Panc1 (cell line): ENCODE measurements around the gene EFL1. TPM values are rescaled to one million over a fixed set of nuclear protein-coding genes. Genes with fewer than 3 reads are reported as not detected.

Source experiments
- ATAC-seq: fragments of 200-7000 bp; cut with Tn5 transposase; 2 replicates; pipeline ENCODE4 v1.9.1; 2020; ENCODE audit warnings: mild to moderate bottlenecking, moderate library complexity
- BruUV-seq: library from RNA; stranded (reverse); fragments of 400-500 nt; replicated peaks from 2 replicates; lab custom pipeline; 2021; lab: Mats Ljungman, UMichigan
- CTCF ChIA-PET: fragments of 300-600 bp; sonication (Branson Sonifier 250); formaldehyde crosslinking; loops from one replicate; lab custom pipeline; 2022; ENCODE audit warnings: antibody characterized with exemption; lab: Charles Lee
- POLR2A ChIA-PET: fragments of 300-600 bp; sonication (Branson Sonifier 250); formaldehyde crosslinking; loops from one replicate; lab custom pipeline; 2022; ENCODE audit warnings: antibody characterized with exemption; lab: Charles Lee
- DNase-seq: peaks from one replicate; pipeline ENCODE4 v3.0.0-alpha.2; 2010; ENCODE audit warnings: low read depth, low spot score
- H3K27ac ChIP-seq: 2 replicates; pipeline ENCODE4 v1.5.1; 2011; ENCODE audit warnings: mild to moderate bottlenecking, low read length, inconsistent platforms
- H3K27me3 ChIP-seq: fragments of 200-500 bp; sonication (Bioruptor generic); 2 replicates; pipeline ENCODE4 v1.6.0; 2014; ENCODE audit warnings: low read length, inconsistent platforms; ENCODE audit not compliant: control insufficient read depth, insufficient read depth
- H3K36me3 ChIP-seq: fragments of 200-500 bp; sonication (Bioruptor generic); 2 replicates; pipeline ENCODE4 v1.5.1; 2014; ENCODE audit warnings: inconsistent platforms, mild to moderate bottlenecking, low read length, moderate library complexity; ENCODE audit not compliant: control insufficient read depth, insufficient read depth
- H3K4me1 ChIP-seq: 2 replicates; pipeline ENCODE4 v1.5.1; 2011; ENCODE audit warnings: inconsistent platforms, mild to moderate bottlenecking, low read length, moderate library complexity; ENCODE audit not compliant: control insufficient read depth, insufficient read depth
- H3K4me3 ChIP-seq, 2 experiments: 2 replicates each; pipeline ENCODE4 v1.5.1; 2011 to 2012; ENCODE audit warnings: low read depth in 2 of 2, low read length in 2 of 2, mild to moderate bottlenecking in 2 of 2, inconsistent platforms in 1 of 2, moderate library complexity in 1 of 2
- H3K9me3 ChIP-seq: fragments of 200-500 bp; sonication (Bioruptor generic); 2 replicates; pipeline ENCODE4 v1.5.1; 2014; ENCODE audit warnings: low read depth, mild to moderate bottlenecking, inconsistent platforms, low read length, moderate library complexity; ENCODE audit not compliant: control insufficient read depth, insufficient read depth
- CTCF ChIP-seq: fragments of 450-650 bp; IDR thresholded peaks from 2 replicates; pipeline ENCODE4 v1.5.1; 2017; ENCODE audit warnings: mild to moderate bottlenecking
- POLR2AphosphoS5 ChIP-seq: IDR thresholded peaks from 2 replicates; pipeline ENCODE4 v1.6.1; 2012; ENCODE audit warnings: mild to moderate bottlenecking, low read depth, low read length, moderate library complexity
- REST ChIP-seq, 2 experiments: IDR thresholded peaks; 2 replicates each; pipeline ENCODE4 v1.6.1; 2011 to 2012; ENCODE audit warnings: low read depth in 2 of 2, control low read depth in 1 of 2, low read length in 1 of 2, mild to moderate bottlenecking in 1 of 2, moderate library complexity in 1 of 2; ENCODE audit not compliant: insufficient read depth in 1 of 2
- SIN3A ChIP-seq: IDR thresholded peaks from 2 replicates; pipeline ENCODE4 v1.6.1; 2012; ENCODE audit warnings: low read depth, mild to moderate bottlenecking, low read length, moderate library complexity, borderline replicate concordance; ENCODE audit not compliant: insufficient read depth
- TCF7L2 ChIP-seq: IDR thresholded peaks from 2 replicates; pipeline ENCODE4 v1.6.1; 2011; ENCODE audit warnings: mild to moderate bottlenecking, low read depth, low read length, inconsistent platforms
- in situ Hi-C: cut with HindIII; loops from 2 replicates; pipeline ENCODE4 v1.10.0; 2016; ENCODE audit warnings: low sequenced_read_pairs, low pct_unique_long_range_greater_than_20kb
- intact Hi-C: fragments of 100-400 bp; cut with micrococcal nuclease; formaldehyde crosslinking; loops from one replicate; pipeline ENCODE4 v1.10.0; 2022; ENCODE audit not compliant: unreplicated experiment
- total RNA-seq: library from RNA; stranded (reverse); gene quantifications from one replicate; pipeline ENCODE4 v1.2.1, GENCODE V29; 2021; ENCODE audit not compliant: unreplicated experiment

EFL1 gene
- total RNA-seq, 1 experiment from 2014 or later: 20.2 TPM

GRCh38 chr15:82168757-82169156 is 93.8 kb downstream of the EFL1 start:
- Histone ChIP-seq H3K9me3 (no peaks in the 10 kb centered on the region), H3K4me1 (no peaks in the 10 kb centered on the region), H3K4me3 (no peak overlapping the region), H3K27me3 (no peaks in the 10 kb centered on the region), H3K27ac (no peak overlapping the region), H3K36me3 (no peaks in the 10 kb centered on the region)
- intact Hi-C loops (no loop called here), in situ Hi-C loops (no loop called here)
- no peak for ATAC-seq
- ChIA-PET CTCF (no interaction called here), POLR2A (no interaction called here)
- BruUV-seq: no TSS peak
- DNase-seq: no peak
- no peak for TF ChIP-seq REST (IDR thresholded peaks at IDR 0.05; ENCODE audit: insufficient read depth in 1 of 2, low read depth in 2 of 2, low read length in 1 of 2)

- no peak overlapping the region for H3K27ac ChIP-seq
- ChIA-PET POLR2A (no interaction called here), CTCF (no interaction called here)
- no peaks in the 10 kb centered on the region for H3K9me3 ChIP-seq
- H3K4me3 ChIP-seq: no peak overlapping the region
- DNase-seq (no peak), ATAC-seq (no peak)
- intact Hi-C loops: no loop called here
- in situ Hi-C loops: no loop called here
- H3K27me3 ChIP-seq: no peaks in the 10 kb centered on the region
- H3K4me1 ChIP-seq: no peaks in the 10 kb centered on the region
- no peaks in the 10 kb centered on the region for H3K36me3 ChIP-seq
- TF ChIP-seq REST (IDR thresholded peaks at IDR 0.05; ENCODE audit: insufficient read depth in 1 of 2, low read depth in 2 of 2, low read length in 1 of 2) (no peak), TCF7L2 (no peak), CTCF (no peak), POLR2AphosphoS5 (no peak), SIN3A (no peak)
- no TSS peak for BruUV-seq
These were observed 94.2 kb downstream of the EFL1 start for GRCh38 chr15:82168296-82168695.
